ENCODE measurements around the gene COG8. TPM values are rescaled to one million over a fixed set of nuclear protein-coding genes. Genes with fewer than 3 reads are reported as not detected.
A peak's percentile ranks its signal among the peaks of the same experiment; 100 is the strongest.

The COG8 gene
- total RNA-seq, 4 donors from 2014 or later = 26.8 to 50.6 (median 39.4) TPM

GRCh38 chr16:69330286-69331109 is 8.9 kb downstream of the COG8 start, which contains the start of gene PDF:
TSS of gene PDF (minus strand) at chr16:69330588. CDS start at chr16:69330570, 18 bp downstream.
- TF ChIP-seq CTCF (IDR thresholded peaks at IDR 0.05) = no peak
- DNase-seq (ENCODE audit: low spot score) (peak; percentile 55), ATAC-seq (ENCODE audit: low FRiP score) (peak; percentile 98)

- TF ChIP-seq CTCF (IDR thresholded peaks at IDR 0.05) = no peak
- peak; percentile 14 for ATAC-seq (ENCODE audit: low FRiP score)
- no peak for DNase-seq (ENCODE audit: low spot score)
These were observed 9.7 kb downstream of the COG8 start for GRCh38 chr16:69329369-69330285.

- ATAC-seq (ENCODE audit: low FRiP score) = no peak
- DNase-seq (ENCODE audit: low spot score) = no peak
- no peak for TF ChIP-seq CTCF (IDR thresholded peaks at IDR 0.05)
These were observed 10.5 kb downstream of the COG8 start for GRCh38 chr16:69328854-69329316.

- no peak for DNase-seq (ENCODE audit: low spot score)
- no peak for TF ChIP-seq CTCF (IDR thresholded peaks at IDR 0.05)
- no peak for ATAC-seq (ENCODE audit: low FRiP score)
These were observed 11.6 kb downstream of the COG8 start for GRCh38 chr16:69327585-69328310.

- TF ChIP-seq CTCF (IDR thresholded peaks at IDR 0.05) = no peak
- no peak for DNase-seq (ENCODE audit: low spot score)
- ATAC-seq (ENCODE audit: low FRiP score) = no peak
These were observed 13.0 kb downstream of the COG8 start for GRCh38 chr16:69326172-69326873.

GRCh38 chr16:69325784-69326171 is 13.6 kb downstream of the COG8 start:
- no peak for TF ChIP-seq CTCF (IDR thresholded peaks at IDR 0.05)
- ATAC-seq (ENCODE audit: low FRiP score) (no peak), DNase-seq (ENCODE audit: low spot score) (no peak)
